Measurements from ENCODE around the gene ANTXR1.

The ANTXR1 gene

DNA sequence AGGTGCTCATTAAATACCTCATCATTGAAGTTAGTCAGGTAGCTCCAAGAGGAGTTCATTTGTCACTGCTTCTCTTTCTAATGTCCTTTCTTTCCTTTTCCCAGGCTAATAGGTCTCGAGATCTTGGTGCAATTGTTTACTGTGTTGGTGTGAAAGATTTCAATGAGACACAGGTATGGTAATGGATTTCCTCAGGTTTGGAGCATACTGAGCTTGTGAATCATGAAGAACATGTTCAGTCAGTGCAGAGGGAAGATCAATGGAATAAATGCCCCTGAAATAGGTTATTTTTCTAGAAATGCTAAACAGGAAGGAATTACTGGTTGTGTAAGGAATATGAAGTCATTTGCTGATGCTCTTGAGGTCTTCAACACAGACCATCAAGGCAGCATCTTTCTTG lies 62.5 kb downstream of the ANTXR1 start:
- DNase-seq = no peak

DNA sequence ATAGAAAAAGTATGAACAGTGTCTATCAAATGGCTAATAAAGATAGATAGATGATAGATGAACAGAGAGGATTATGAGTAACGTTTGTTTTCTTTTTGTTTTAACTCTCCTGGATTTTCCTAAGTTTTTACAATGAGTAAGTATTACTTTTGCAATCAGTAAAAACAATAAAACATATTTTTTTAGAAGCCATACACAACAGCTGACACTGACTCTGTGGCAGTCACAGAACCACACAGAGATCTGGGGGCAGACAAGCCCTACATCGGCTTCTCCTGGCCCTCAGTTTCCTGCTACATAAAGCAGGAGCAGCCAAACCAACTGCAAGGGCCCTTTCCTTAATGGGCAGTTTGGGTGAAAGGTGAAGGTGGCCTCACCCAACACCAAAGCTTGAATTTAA lies 63.6 kb downstream of the ANTXR1 start:
- DNase-seq = no peak

DNA sequence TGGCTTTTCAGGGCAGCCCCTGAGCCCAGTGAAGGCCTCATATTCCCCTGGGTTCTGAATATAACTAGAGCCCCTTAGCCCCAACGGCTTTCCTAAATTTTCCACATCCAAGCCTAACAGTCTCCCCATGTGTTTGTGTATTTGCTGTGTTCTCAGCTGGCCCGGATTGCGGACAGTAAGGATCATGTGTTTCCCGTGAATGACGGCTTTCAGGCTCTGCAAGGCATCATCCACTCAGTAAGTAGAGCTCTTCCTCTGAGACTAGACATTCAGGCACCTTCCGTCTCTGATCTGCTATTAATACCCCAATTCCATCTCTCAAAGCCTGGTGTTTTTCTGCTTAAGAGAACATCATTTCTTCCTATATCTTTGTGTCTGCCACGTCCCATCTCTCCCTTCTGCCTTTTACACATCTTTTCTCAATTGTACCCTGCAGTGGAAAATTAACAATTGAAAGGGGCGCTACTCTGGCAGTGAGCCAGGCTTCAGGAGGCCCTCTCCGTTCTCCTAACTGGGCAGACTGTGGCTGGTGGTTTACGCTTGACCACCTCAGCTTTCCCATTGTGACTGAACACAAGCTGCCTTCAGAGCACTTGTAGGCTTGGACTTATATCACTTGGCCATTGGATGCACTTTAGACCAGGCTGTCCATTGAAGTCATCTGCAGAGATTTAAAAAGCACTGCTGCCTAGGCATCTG lies 64.4 kb downstream of the ANTXR1 start:
- DNase-seq = no peak

DNA sequence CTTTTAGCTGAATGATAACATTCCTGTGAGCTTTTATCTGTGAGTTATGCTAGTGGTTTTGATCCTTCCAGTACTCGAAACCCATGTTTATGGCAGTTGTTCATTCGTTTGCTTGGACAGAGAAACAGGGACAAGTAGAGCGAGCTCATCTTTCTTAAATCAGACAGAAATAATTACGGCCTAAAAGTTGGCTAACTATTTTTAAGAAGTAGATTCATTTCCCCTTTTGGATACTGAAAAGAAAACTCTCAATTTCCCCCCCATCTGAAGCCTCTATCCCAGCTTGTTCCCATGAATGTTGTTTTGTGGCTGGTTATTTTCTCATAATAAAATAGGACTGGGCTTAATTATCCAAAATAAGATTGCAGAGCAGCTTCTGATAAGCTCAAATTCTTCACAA lies 67.1 kb downstream of the ANTXR1 start:
- DNase-seq = no peak

DNA sequence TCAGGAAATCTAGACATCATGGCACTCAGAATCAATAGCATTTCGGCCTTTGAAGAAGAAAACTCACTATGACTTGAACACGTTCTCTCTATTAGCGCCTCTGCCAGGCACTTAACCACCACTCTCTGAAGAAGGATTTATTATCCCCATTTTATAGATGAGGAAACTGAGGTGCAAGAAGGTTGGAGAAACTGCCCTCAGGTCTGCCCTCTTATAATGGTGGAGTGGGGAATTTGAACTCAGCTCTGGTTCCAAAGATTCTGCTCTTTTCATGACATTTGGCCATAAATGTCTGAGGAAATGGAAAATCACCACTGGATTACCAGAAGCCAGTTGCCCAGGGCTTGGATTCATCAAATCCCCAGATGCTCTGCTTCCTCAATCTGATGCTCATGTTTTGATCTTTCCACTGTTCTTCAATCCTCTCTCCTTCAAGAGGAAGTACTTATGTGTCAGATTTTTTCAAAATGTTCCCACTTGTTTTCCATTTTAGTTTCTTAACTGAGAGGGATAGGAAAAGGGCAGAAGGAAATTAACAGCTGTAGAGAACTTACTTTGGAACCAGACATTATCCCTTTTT lies 68.1 kb downstream of the ANTXR1 start:
- no peak for DNase-seq

DNA sequence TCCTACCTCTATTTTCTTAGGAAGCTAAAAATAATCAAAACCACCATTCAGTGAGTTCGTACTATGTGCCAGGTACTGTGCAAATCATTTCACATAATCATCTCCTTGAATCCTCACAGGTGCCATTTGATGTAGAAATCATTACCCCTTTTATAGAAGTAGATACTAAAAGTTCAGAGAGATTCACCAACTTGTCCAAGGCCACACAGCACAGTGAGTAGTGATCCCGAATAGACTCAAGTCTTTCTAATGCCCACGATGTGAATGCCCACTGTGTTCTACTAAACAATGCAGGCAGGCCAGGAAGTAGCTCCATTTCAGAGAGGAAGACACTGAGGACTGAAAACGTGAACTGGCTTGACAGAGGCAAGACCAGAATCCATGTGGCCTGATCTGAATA lies 68.8 kb downstream of the ANTXR1 start:
- DNase-seq = no peak

DNA sequence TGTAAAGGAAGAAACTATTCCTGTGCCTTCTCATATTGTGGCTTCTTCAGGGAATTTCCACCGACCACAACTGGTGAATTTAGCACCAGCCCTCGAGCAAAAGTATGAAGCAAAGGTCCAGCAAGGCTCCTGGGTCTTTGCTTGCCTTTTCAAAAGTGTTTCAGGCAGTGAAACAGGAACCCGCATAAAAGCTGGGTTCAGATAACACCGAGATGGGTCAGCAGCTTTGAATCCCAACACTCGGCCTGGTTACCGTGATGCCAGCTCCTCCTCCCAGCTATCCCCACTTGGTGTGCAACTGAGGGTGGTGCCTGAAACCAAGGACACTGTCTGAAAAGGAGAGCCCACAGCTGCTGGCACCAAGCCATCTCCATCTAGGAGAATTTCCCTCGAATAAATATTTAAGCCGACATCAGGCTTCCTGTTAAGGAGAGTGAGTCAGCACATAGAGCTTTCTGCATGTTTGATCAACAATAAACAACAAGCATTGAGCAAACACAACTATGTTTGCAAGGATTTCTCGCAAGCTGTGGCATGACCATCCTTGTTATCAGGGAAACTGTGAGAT lies 69.5 kb downstream of the ANTXR1 start:
- DNase-seq = no peak

DNA sequence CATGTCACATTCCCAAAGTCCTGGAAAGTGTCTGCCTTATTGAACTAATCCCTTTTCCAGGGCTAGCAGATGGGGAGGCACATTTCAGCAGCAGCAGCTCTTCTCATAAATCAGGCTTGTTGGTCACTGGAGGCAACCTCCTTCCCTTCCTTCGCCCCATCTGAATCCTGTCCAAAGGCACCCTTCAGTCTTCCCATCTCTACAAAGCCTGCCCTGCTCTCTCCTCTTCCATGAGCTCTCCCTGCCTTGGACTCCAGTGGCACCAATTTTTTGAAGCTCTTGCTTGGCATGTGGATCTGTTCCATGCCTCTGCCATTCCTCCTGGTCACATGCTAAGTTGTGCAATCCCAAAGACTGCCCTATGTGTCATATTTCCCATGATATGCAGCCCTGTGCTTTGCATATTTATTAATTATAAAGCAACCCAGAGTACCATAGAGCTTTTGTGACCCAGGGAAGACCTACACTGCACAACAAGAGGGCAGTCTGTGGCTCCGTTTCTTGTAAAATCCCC lies 70.3 kb downstream of the ANTXR1 start:
- DNase-seq = no peak

DNA sequence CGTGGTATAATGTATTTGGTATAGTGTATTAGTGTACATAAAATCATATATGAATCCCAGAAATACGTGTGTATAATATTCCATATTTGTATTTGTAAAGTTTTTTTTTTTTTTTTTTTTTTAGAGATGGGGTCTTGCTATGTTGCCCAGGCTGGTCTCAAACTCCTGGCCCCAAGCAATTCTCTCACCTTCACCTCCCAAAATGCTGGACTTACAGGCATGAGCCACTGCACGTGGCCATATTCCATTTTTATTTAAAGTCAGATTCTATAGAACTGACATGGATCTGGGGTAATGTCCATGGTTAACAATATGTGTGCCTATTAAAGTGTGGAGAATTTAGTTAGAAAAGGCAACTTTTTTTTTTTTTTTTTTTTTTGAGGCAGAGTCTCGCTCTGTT lies 71.5 kb downstream of the ANTXR1 start:
- no peak for DNase-seq

DNA sequence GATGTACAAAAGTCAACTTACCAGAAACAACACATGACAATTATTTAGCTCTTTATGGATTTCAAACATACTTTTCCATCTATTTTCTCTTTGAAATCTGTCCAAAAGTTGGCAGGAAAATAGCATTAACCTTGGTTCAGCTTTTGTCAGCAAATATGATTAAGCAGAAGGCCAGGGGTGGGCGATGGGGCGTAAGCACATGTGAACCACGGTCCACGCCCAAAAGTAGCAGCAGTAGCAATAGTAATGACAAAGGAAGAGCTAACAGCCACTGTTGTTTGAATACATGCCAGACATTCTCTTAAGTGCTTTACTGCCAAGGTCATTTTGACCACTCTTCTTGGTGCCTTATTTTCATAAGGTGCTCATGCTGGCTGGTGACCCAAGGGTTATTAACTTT lies 73.5 kb downstream of the ANTXR1 start:
- no peak for DNase-seq

DNA sequence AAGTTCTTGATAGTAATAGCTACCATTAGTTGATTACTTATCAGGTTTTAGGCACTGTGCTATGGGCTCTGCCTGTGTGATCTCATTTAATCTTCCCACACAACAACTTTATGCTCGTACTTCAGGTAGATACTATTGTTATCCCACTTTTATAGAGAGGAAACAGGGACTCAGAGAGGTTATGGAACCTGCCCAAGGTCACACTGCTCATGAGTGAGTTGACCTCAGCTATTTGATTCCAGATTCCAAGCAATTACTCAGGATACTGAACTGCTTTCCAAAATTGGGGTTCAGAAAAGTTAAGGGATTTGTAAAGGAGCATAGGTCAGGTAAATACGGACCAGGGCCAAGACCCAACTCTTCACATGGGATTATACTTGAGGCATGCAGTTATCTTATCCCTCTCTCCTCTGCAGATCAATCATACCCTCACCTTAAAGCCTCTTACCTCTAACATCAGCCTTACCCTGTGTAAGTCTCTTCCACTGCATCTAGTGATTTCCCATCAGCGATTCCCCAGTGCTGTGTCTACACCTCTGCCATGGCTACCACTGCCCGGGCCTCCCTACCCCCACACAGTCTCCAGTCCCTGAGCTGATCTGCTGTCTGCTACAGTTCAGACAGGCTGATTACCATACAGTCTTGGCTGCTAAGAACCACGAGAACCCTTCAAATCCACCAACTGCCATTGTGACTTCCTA lies 74.4 kb downstream of the ANTXR1 start:
- DNase-seq = no peak

DNA sequence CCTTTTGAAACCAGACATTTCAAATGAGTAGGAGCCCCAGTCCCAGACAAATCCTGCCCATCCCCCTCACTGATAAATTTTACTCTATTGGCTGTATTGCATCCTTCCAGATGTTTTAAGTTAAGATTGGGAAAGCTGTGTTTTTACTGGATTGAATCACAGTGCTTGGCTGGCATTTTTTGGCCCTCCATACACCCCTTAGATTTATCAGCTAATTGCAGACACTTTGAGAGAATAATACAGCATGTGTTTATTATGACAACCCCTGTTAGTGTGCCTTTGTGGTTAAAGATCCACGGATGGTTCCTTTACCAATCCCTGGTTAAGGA lies 74.9 kb downstream of the ANTXR1 start:
- DNase-seq = no peak

DNA sequence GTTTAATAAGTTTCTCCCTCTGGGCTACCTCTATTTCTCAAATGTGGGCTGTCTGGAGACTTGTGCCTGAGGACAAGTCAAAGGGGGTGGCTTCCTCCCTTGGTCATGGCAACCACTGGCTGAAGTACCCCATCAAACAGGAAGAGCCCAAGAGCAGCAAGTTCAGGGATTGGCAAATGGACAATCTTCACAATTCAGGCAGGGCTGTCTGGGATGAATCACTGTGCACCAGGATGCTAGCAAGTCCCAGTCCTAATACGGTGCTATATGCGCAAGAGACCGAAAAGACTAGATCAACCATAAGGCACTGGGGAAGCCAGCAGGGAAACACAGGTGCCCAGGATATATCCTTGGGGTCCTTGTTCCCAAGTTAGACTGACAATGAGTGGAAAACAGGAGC lies 75.5 kb downstream of the ANTXR1 start:
- no peak for DNase-seq

DNA sequence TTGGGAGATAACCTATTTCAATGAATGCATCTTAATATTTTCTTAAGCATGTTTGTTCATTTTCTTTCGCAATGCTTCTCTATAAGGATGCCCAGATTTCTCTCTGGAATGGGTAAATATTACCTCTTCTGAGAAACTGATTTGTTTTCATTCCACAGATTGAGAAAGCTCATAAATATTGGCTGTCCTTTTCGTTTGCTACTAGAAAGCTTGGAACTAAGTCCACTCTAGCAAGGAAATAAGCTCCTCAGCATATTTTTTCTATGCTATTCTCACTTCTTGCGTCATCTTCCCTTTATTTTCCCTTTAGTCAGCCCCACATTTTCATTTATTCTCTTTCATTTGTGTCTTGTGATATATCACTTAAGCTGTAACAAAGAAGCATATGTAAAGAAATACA lies 76.3 kb downstream of the ANTXR1 start:
- no peak for DNase-seq

DNA sequence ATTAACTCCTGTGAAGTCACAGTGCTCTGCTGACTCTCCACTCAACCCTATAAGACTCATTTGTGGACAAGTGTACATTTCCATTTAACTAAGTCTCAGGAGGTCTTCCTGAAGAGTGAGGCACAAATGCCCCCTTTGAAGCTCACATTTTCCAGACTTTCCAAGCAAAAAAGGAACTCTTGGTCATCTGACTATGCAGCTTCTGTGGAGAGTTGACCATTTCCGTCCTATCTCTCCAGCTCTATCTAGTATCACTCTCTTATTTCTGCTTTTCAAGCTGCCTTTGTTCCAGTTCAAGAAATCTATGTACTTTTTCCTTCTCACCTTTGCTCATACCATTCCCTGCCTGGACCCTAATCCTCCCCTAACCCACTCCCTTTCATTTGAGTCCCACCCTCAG lies 77.0 kb downstream of the ANTXR1 start:
- DNase-seq = no peak

DNA sequence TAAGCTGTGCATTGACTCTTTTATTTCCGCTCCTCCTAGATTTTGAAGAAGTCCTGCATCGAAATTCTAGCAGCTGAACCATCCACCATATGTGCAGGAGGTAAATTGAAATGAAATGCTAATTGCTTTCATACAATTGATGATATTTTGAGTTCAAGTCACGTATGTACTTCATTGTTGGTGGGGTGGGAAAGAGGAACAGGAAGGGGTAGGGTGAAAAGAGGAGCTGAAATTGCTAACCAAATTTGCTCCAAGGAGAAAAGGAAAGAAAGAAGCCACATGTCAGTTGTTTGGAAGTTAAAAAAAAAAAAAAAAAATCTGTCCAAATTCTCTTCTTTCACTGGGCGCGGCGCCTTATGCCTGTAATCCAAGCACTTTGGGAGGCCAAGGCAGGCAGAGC lies 77.8 kb downstream of the ANTXR1 start:
- no peak for DNase-seq

DNA sequence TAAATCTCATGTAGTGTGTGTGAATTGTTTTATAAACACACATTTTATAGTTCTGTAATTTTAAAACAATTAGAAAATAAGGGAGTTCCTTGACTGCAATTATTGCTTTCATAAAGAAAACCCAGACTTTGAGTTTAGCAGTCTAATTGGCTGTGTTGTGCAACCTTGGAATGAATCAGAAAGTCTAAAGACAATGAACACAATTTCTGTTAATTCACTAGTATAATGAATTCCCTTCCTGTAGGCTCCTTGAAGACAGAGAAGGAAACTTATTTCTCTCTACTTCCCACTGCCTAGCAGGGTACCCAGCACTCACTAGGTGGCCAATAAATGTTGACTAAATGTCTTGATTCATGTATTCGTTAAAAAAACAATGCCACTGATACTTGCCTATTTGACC lies 79.9 kb downstream of the ANTXR1 start:
- DNase-seq = no peak

DNA sequence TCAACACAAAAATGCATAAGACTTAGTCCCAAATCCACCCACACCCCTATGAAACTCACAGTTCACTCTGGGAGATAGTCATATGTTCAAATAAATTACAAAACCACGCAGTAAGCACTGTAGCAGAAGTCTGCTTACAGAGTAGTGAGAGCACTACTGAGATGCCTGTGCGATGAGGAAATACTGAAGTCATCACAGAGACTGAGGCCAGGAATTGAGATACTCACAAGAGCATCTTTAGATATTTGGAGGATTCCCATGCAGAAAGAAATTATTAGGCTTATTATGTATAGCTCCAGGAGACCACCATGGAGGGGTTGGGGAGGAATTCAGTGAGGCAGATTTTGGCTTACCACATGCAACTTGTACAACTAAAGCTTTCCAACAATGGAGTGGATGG lies 82.3 kb downstream of the ANTXR1 start:
- DNase-seq = no peak

DNA sequence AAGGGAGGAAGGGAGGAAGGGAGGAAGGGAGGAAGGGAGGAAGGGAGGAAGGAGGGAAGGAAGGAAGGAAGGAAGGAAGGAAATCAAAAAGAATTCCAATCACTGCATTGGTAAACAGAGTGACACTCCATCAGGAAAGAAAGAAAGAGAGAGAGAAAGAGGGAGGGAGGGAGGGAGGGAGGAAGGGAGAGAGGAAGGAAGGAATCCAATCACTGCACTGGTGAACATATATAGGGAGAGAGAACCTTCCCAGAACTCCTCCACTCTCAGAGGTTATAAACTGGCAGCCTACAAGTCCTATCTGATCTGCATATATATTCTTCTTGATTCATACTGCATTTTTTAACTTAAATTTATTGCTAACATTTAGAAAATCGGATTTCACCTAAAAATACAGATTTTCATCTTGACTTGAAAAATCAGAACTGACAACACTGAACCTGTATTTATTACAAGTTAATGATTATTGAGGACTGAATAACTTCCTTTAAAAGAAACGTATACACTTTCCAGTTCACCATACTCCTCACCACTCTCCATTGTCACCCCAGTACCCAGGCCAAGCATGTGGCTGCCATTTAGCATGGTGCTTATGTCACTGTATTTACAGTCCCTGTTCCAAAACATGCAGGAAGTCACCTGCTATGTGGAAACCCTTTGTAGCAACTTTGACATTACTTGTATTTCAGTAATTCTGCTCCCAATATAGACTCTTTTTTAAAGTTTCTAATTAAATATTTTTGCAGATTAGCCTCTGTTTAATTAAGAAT lies 83.5 kb downstream of the ANTXR1 start:
- no peak for DNase-seq

DNA sequence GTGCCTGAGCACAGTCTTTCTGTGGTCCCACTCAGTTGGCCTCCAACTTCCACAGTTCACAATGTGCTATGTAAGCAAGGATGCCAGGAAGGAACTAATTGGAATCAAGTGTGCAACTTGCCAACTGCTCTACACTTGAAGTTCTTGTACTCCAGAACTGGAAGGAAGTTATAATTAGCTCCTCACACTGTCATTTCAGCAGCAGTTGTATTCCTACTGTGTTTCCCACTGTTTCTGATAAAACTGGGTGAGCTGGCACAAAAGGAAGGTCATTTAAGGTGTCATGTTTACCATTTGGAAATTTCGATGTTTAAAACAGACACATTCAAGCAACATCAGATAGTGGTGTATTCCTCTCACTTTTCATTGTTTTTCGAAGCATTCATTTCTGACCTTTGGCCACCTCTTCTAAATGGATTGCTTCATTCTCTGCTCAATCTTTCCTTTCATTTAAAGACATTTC lies 84.2 kb downstream of the ANTXR1 start:
- DNase-seq = no peak

DNA sequence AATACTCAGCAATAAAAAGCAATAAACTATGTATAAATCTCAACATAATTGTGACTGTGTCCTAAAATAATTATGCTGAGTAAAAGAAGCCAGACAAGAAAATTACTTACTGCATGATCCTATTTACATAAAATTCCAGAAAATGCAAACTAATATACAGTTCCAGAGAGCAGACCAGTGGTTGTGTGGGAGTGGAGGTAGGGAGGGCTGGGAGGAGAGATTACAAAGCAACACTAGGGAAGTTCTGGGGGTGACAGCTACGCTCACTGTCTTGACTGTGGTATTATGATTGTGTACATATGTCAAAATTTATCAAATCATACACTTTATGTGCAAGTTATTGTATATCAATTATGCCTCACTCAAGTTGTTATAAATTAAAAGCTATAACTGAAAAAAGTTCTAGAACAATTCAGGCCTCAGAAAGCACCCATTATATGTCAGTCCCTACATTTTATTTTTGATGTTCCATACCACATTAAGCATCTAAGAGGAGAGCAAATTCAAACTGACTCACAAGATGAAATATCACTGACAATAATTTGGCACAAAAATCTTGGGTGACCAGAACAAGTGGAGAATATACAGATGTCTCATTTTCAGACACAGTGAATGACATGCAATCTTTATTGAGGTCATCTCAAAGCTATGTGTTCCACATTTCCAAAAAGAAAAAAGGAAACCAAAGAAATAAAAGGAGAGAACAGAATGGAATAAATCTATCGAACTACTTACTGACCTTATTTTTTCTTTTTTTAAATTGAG lies 85.1 kb downstream of the ANTXR1 start:
- no peak for DNase-seq

DNA sequence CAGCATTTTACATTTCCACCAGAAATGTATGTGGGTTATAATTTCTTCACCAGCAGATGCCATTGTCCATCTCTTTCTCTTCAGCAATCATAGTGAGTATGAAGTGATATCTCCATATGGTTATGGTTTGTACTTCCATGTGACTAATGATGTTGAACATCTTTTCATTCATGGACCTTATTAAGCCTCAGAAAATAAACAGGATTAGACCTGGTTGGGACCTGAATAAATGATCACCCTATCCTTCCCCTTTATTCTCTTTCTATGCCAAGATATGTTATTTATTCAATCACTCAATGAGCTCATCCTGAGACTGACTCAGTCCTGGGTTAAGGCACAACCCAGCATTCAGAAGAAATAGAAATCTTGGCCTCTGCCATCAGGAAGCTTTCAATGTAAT lies 86.6 kb downstream of the ANTXR1 start:
- no peak for DNase-seq

All from CD4-positive, alpha-beta T cell treated with Interleukin-6 for 4 hours (primary cell).